ENCODE results near the gene ORM2. TPM values are rescaled to one million over a fixed set of nuclear protein-coding genes. Genes with fewer than 3 reads are reported as not detected.

ORM2 gene
- total RNA-seq, 4 donors from 2014 or later = not detected

- Histone ChIP-seq H3K27me3 (no peaks in the 10 kb centered on the region), H3K27ac (no peak overlapping the region), H3K4me3 (no peak overlapping the region), H3K4me1 (peaks cover 8 to 25% (median 13%) of the 10 kb centered on the region in 3 donors), H3K36me3 (peaks cover 8 to 85% (median 24%) of the 10 kb centered on the region in 3 donors), H3K9me3 (no peaks in the 10 kb centered on the region)
- intact Hi-C loops (cut with DNase I) = no loop called here
- no peak for DNase-seq
- TF ChIP-seq POLR2A (IDR thresholded peaks at IDR 0.05) = no peak
- WGBS, 2 donors = 80 to 83% methylated on average over 4 of the region's 4 CpGs
Observed at GRCh38 chr9:114351932-114352331, 22.3 kb downstream of the ORM2 start.

DNA sequence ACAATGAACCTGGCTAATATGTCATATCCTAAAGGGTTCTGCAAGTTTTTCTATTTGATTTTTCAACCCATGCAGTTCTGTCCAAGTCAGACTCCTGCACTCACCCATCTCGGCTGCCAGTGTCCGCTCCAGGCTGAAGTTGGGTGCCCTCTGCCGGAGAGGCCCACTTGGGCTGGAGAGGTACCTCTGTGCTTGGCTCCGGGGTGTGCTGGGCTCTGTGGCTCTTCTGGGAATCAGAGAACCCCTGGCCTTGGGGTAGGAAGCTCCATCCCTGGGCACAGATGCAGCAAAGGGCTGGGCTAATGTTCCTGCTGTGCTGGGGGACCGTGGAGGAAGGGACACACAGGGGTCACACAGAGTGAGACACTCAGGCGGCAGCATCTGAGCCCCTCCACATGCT, 26.2 kb downstream of the ORM2 start:
- TF ChIP-seq POLR2A (IDR thresholded peaks at IDR 0.05) = no peak
- no peak for TF ChIP-seq CTCF (IDR thresholded peaks at IDR 0.05)
- no peaks in the 10 kb centered on the region for H3K27me3 ChIP-seq
- H3K27ac ChIP-seq = no peak overlapping the region
- H3K4me3 ChIP-seq = no peak overlapping the region
- no peak for DNase-seq
- no peaks in the 10 kb centered on the region for H3K9me3 ChIP-seq
- WGBS, 2 donors = 91 to 92% methylated on average over 2 to 5 of the region's 6 CpGs
- intact Hi-C loops (cut with DNase I) = no loop called here
- H3K36me3 ChIP-seq = peaks cover 29 to 83% (median 48%) of the 10 kb centered on the region in 3 donors
- peaks cover 0 to 6% (median 0%) of the 10 kb centered on the region in 3 donors for H3K4me1 ChIP-seq

- H3K4me3 ChIP-seq = no peak overlapping the region
- H3K27ac ChIP-seq = no peak overlapping the region
- WGBS, 2 donors = 96% methylated on average over 3 of the region's 6 CpGs; no CpG with 5 or more reads in 1 of the 2 donors
- no peaks in the 10 kb centered on the region for H3K27me3 ChIP-seq
- intact Hi-C loops (cut with DNase I) = no loop called here
- H3K9me3 ChIP-seq = no peaks in the 10 kb centered on the region
- DNase-seq = no peak
- H3K36me3 ChIP-seq = peaks cover 32 to 83% (median 50%) of the 10 kb centered on the region in 3 donors
- no peaks in the 10 kb centered on the region for H3K4me1 ChIP-seq
- TF ChIP-seq POLR2A (IDR thresholded peaks at IDR 0.05) (no peak), CTCF (IDR thresholded peaks at IDR 0.05) (no peak)
Observed at GRCh38 chr9:114356792-114357191, 27.1 kb downstream of the ORM2 start.

DNA sequence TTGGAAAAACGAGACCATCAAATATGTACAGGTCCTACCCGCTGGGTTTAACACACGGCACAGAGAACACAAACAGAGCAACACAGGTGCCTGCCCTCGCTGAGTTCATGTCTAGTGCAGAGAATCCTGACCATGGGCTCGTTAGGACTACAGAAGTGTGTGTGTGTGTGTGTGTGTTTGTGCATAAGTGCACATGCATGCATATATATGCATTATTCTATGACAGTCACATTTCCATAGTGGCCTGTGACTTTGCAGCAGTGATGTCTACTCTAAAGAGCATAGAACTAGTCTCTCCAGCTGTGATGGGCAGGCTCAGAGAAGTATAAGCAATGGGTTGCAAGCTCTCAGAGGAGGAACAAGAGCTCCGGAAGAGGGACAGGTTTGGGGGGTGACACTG, 27.7 kb downstream of the ORM2 start:
- no peak for TF ChIP-seq POLR2A (IDR thresholded peaks at IDR 0.05)
- TF ChIP-seq CTCF (IDR thresholded peaks at IDR 0.05) = no peak
- no peak for DNase-seq
- no peak overlapping the region for H3K27ac ChIP-seq
- 86 to 90% methylated on average over 4 to 5 of the region's 6 CpGs for WGBS, 2 donors
- intact Hi-C loops (cut with DNase I) = no loop called here
- H3K4me1 ChIP-seq = no peaks in the 10 kb centered on the region
- no peaks in the 10 kb centered on the region for H3K27me3 ChIP-seq
- H3K36me3 ChIP-seq = peaks cover 32 to 89% (median 50%) of the 10 kb centered on the region in 3 donors
- no peak overlapping the region for H3K4me3 ChIP-seq
- H3K9me3 ChIP-seq = no peaks in the 10 kb centered on the region

DNA sequence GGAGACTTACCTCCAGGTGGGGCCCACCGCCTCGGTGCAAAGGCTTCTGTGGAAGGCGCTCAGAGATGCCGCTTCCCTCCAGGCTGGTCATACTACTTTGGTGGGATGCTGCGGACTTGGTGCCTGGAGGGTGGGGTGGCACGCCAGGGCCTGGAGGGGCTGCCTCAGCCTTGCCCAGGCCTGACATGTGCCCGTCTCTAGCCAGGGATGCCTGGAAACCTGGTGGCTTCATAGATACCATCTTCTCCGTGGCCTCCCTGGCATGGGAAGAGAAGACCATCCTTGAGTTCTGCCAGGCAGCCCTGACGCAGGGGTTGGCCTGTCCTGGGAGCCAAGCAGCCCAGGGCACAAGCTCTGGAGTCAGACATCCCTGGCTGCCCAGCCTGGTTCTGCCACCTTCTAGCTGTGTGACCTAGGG, 28.3 kb downstream of the ORM2 start:
- Histone ChIP-seq H3K36me3 (peaks cover 32 to 94% (median 50%) of the 10 kb centered on the region in 3 donors), H3K9me3 (no peaks in the 10 kb centered on the region), H3K4me1 (no peaks in the 10 kb centered on the region), H3K4me3 (no peak overlapping the region), H3K27ac (no peak overlapping the region), H3K27me3 (no peaks in the 10 kb centered on the region)
- WGBS, 2 donors = 92 to 95% methylated on average over 5 to 8 of the region's 9 CpGs
- TF ChIP-seq CTCF (IDR thresholded peaks at IDR 0.05) (no peak), POLR2A (IDR thresholded peaks at IDR 0.05) (no peak)
- intact Hi-C loops (cut with DNase I) = no loop called here
- no peak for DNase-seq

DNA sequence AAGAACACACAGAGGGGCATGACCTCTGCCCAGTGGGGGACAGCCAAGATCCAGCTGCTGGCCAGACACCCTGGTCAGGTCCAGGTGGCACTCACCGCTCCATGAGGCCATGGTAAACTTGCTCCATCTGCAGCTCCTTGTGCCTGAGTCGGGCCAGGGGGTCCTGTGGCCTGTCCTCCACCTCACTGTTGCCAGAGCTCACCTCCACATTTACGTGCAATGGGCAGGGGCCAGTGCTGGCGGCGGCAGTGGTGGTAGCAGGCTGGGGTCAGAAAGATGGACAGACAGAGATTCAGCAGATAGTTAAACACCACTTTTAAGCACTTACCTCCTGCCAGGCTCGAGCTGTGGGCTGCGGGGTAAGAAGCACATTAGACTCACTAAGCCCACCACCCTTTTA, 30.1 kb downstream of the ORM2 start:
- Histone ChIP-seq H3K27ac (no peak overlapping the region), H3K4me1 (peaks cover 0 to 13% (median 0%) of the 10 kb centered on the region in 3 donors), H3K4me3 (no peak overlapping the region), H3K36me3 (peaks cover 32 to 97% (median 50%) of the 10 kb centered on the region in 3 donors), H3K27me3 (no peaks in the 10 kb centered on the region), H3K9me3 (no peaks in the 10 kb centered on the region)
- WGBS, 2 donors = 91 to 92% methylated on average over 2 of the region's 7 CpGs
- DNase-seq = no peak
- TF ChIP-seq POLR2A (IDR thresholded peaks at IDR 0.05) = no peak
- TF ChIP-seq CTCF (IDR thresholded peaks at IDR 0.05) = no peak
- intact Hi-C loops (cut with DNase I) = no loop called here

Measured in esophagus squamous epithelium (tissue), 5 donors.